H1 (cell line): Measurements from ENCODE around the gene THAP4. TPM values are rescaled to one million over a fixed set of nuclear protein-coding genes. Genes with fewer than 3 reads are reported as not detected.

Source experiments
- CREB1 ChIP-seq: IDR thresholded peaks from 2 replicates; pipeline ENCODE4 v1.6.1; 2012; ENCODE audit warnings: inconsistent platforms
- CTBP2 ChIP-seq: IDR thresholded peaks from 2 replicates; pipeline ENCODE4 v1.7.0; 2011; ENCODE audit warnings: borderline replicate concordance, mild to moderate bottlenecking, moderate library complexity, mixed read lengths, low read length; ENCODE audit not compliant: insufficient read depth, insufficient read length
- EGR1 ChIP-seq: IDR thresholded peaks from 2 replicates; pipeline ENCODE4 v1.6.1; 2011; ENCODE audit warnings: low read depth, low read length, borderline replicate concordance
- EP300 ChIP-seq, 2 experiments: IDR thresholded peaks; 1 replicate in 1 of 2; 2 replicates in 1 of 2; pipeline ENCODE4 v1.6.1; 2011 to 2012; ENCODE audit warnings: low read depth in 2 of 2, low read length in 2 of 2, mild to moderate bottlenecking in 2 of 2, borderline replicate concordance in 1 of 2, inconsistent platforms in 1 of 2, moderate library complexity in 1 of 2
- NRF1 ChIP-seq: IDR thresholded peaks from 2 replicates; pipeline ENCODE4 v1.6.1; 2011; ENCODE audit warnings: mild to moderate bottlenecking, low read depth, low read length, improper control_type of control experiment
- SIN3A ChIP-seq, 2 experiments: IDR thresholded peaks in 1 of 2; conservative IDR thresholded peaks in 1 of 2; 2 replicates each; pipeline ENCODE4 v1.6.1; 2011 to 2012; ENCODE audit warnings: low read length in 2 of 2, improper control_type of control experiment in 1 of 2, low read depth in 1 of 2, mild to moderate bottlenecking in 1 of 2
- polyA plus RNA-seq, 7 experiments: library from polyadenylated mRNA; depleted of rRNA in 3 of 7; stranded (reverse) in 5 of 7; unstranded in 2 of 7; fragments of >200 nt in 5 of 7; fragments of 200-250 nt in 2 of 7; gene quantifications; 1 replicate in 5 of 7; 2 replicates in 1 of 7; 4 replicates in 1 of 7; pipeline versions ENCODE4 v1.2.1 to v1.2.3, GENCODE V29; 2011 to 2013; ENCODE audit warnings: missing spikeins in 2 of 7, mixed read lengths in 2 of 7
- total RNA-seq: library from RNA; stranded (reverse); fragmentation: NEBNext Ultra II Directional; extraction: Animal tissue kit (Norgen Biotek cat#: 25700); gene quantifications from 2 replicates; pipeline ENCODE4 v1.2.1, GENCODE V29; 2021
- TF ChIP-seq, protein P1 (sequence below): IDR thresholded peaks from 2 replicates; pipeline ENCODE4 v1.6.1; 2012; ENCODE audit warnings: low read length, inconsistent platforms
- TF ChIP-seq, protein P2 (sequence below): IDR thresholded peaks from 2 replicates; pipeline ENCODE4 v1.6.1; 2012; ENCODE audit warnings: inconsistent platforms

The THAP4 gene
- total and polyA plus RNA-seq, 2 of the 8 experiments (the other 6 are each of a cell fraction or from before 2014, with no cell fraction given), result 78.9 to 83.6 TPM

DNA sequence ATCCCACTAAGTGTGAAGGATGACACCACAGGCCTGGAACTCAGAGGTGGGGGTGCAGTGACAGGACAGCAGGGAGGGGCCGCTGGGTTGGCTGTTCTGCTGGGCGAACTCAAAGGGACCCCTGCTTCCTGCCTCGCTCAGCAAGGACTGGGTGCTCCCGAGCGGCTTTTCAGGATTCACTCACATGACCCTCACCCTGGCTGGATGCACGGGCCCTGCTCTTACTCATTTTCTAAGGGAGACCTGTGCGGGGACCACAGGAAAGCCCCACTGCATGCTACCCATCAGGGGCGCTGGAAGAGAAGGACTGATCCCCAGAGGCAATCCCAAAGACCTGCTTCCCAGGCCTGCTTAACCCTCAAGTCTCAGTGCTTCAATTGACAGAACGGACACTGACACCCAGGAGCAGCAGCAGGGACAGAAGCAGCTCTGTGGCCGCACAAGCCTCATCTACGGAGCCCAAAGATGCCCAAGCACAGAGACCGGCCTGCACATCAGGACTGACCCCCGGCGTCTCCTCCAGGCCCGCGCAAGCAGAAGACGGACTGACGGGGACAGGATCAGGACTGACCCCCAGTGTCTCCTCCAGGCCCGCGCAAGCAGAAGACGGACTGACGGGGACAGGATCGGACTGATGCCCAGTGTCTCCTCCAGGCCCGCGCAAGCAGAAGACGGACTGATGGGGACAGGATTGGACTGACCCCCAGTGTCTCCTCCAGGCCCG, 29.6 kb downstream of the THAP4 start (continued):
- TF ChIP-seq EGR1, result no peak
- no peak for TF ChIP-seq CREB1
- no peak for TF ChIP-seq CTBP2
- TF ChIP-seq, protein P1, sequence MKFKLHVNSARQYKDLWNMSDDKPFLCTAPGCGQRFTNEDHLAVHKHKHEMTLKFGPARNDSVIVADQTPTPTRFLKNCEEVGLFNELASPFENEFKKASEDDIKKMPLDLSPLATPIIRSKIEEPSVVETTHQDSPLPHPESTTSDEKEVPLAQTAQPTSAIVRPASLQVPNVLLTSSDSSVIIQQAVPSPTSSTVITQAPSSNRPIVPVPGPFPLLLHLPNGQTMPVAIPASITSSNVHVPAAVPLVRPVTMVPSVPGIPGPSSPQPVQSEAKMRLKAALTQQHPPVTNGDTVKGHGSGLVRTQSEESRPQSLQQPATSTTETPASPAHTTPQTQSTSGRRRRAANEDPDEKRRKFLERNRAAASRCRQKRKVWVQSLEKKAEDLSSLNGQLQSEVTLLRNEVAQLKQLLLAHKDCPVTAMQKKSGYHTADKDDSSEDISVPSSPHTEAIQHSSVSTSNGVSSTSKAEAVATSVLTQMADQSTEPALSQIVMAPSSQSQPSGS, result no peak
- no peak for TF ChIP-seq SIN3A (conservative IDR thresholded peaks at IDR 0.05 in 1 of 2, IDR thresholded peaks at IDR 0.05 in 1 of 2; ENCODE audit: low read depth in 1 of 2, low read length in 2 of 2)
- no peak for TF ChIP-seq NRF1
- TF ChIP-seq, protein P2, sequence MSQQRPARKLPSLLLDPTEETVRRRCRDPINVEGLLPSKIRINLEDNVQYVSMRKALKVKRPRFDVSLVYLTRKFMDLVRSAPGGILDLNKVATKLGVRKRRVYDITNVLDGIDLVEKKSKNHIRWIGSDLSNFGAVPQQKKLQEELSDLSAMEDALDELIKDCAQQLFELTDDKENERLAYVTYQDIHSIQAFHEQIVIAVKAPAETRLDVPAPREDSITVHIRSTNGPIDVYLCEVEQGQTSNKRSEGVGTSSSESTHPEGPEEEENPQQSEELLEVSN, result no peak
- no peak for TF ChIP-seq EP300 (IDR thresholded peaks at IDR 0.05; ENCODE audit: borderline replicate concordance in 1 of 2, low read depth in 2 of 2, low read length in 2 of 2)
